ENCODE measurements around the gene CLNK.

DNA sequence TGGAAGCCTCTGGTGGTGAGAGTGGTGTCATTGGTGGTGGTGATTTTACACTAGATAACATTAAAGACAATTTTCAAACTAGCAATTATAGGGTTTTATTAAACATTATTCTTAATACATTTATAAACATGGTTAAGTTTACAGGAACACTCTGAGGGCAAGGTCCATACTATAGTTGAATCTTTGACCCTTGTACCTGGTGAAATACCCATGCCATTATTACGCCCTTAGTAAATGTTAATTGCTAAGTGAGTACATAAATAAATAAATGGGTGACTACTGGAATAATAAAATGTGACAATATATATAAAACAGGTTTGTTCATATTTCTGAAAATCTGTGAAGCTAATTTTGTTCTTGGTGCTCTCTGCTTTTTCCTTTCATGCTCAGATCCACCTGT is 13.6 kb upstream of the CLNK start:
- TF ChIP-seq CTCF (IDR thresholded peaks at IDR 0.05; ENCODE audit: poor library complexity) (no peak), EZH2 (IDR thresholded peaks at IDR 0.05; ENCODE audit: borderline replicate concordance) (no peak)
